Medulla oblongata (tissue), 1 donor: Measurements from ENCODE around the gene FAM131C.
"Not testable (repeated sequence)": the region's sequence is repeated elsewhere in the genome, so short reads cannot be mapped to it uniquely, and the experiment has no call there.

Experiments used
- DNase-seq: peaks from one replicate; pipeline ENCODE4 v3.0.0-alpha.2; 2015; ENCODE audit errors: extremely low spot score

FAM131C gene

GRCh38 chr1:16033103-16033632 is 40.3 kb downstream of the FAM131C start:
- not testable (repeated sequence) for DNase-seq

GRCh38 chr1:16032388-16033102 is 40.9 kb downstream of the FAM131C start:
- peak; percentile 84 for DNase-seq

- no peak for DNase-seq
Observed at GRCh38 chr1:16031551-16031950, 41.9 kb downstream of the FAM131C start.

GRCh38 chr1:16029288-16029687 is 44.2 kb downstream of the FAM131C start:
- DNase-seq = no peak

- not testable (repeated sequence) for DNase-seq
Observed at GRCh38 chr1:16029003-16029268, 44.5 kb downstream of the FAM131C start.

GRCh38 chr1:16028237-16029002 is 45.0 kb downstream of the FAM131C start:
- DNase-seq = no peak

- no peak for DNase-seq
Observed at GRCh38 chr1:16026723-16027484, 46.5 kb downstream of the FAM131C start.

GRCh38 chr1:16026302-16026701 is 47.1 kb downstream of the FAM131C start:
- DNase-seq = not testable (repeated sequence)

GRCh38 chr1:16023050-16023653 is 50.3 kb downstream of the FAM131C start:
- DNase-seq = no peak

- DNase-seq = no peak
Observed at GRCh38 chr1:16022393-16022792, 51.1 kb downstream of the FAM131C start.

- DNase-seq = no peak
Observed at GRCh38 chr1:16021681-16022080, 51.8 kb downstream of the FAM131C start, which contains the start of gene CLCNKA. Gene CLCNKA, plus strand, starts transcription at chr1:16022036. Its CDS starts 584 bp downstream, at chr1:16022620.

GRCh38 chr1:16020878-16021277 is 52.6 kb downstream of the FAM131C start:
- DNase-seq = not testable (repeated sequence)

GRCh38 chr1:16020325-16020724 is 53.1 kb downstream of the FAM131C start:
- no peak for DNase-seq

- DNase-seq = peak; percentile 48
Observed at GRCh38 chr1:16019644-16020277, 53.7 kb downstream of the FAM131C start.

- no peak for DNase-seq
Observed at GRCh38 chr1:16018749-16019643, 54.5 kb downstream of the FAM131C start.

GRCh38 chr1:16018308-16018707 is 55.1 kb downstream of the FAM131C start:
- DNase-seq = no peak

GRCh38 chr1:16017461-16018303 is 55.8 kb downstream of the FAM131C start, which contains the start of gene HSPB7:
Gene HSPB7, minus strand, starts transcription at chr1:16018043. Its CDS starts 80 bp downstream, at chr1:16017963.
- peak; percentile 62 for DNase-seq

- DNase-seq = no peak
Observed at GRCh38 chr1:16017076-16017460, 56.4 kb downstream of the FAM131C start.
